Measurements from ENCODE around the gene ELOB.

The ELOB gene

DNA sequence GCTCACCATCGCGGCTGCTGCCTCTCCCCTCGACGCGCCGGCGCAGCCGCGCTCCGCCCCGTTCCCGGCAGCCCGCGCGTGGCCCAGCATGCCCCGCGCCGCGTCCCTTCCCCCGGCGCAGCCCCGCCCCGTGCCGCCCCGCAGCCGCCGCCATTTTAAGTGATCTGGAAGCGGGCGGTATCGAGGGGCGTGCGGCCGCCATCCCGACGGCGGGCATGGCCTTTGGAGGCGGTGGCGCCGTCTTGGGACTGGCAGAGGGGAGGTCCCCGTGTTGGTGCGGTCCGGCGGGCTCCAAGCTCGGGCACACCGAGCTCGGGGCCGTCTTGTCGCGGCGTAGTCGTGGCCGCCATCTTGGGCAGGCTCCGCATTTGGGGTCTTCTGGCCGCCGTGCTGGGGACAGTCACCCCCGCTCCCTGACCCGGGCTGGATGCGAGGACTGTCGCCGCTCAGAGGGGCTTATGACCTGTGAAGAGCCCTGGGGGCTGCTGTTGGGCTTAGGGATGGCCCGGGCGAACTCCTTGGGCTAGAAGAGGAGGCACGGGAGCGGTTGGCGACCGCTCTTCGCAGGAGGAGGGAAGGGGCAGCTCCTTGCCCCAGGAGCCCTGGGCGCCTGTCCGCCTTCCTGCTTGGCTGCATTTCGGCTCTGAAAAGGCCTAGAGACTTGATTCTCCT lies at the start of gene ELOB:
Gene ELOB (minus strand): TSS at position 50 of the 672 bp plus-strand sequence. CDS start 41 bp downstream, at position 9.
- Histone ChIP-seq H3K36me3 (ENCODE audit: control insufficient read depth in 2 of 2, insufficient read depth in 1 of 2, low read length in 2 of 2) (peaks cover 0 to 37% of the 10 kb centered on the region in 2 experiments; a peak in 1 of 3 replicates), H3K4me3 (ENCODE audit: low read depth, low read length) (peak within 1 kb of the TSS; percentile 92), H3K27ac (ENCODE audit: extremely low read depth, low read depth, low read length) (peak within 1 kb of the TSS; percentile 99), H3K4me1 (ENCODE audit: control insufficient read depth, insufficient read depth, low read length) (peaks cover 2% of the 10 kb centered on the region; the same call in 1 of the 2 replicates), H3K9me3 (ENCODE audit: control insufficient read depth, insufficient read depth, low read depth, low read length) (no peaks in the 10 kb centered on the region)
- ChIA-PET POLR2A (interaction anchor here (0.7 to 4.2 kb wide), 5 partner anchors 9 to 186 kb away, joined by 3 to 22 read pairs (median 5); partner anchors contain the start of genes KREMEN2 and SRRM2), CTCF (interaction anchor here (0.6 to 2.3 kb wide), 4 partner anchors 45 to 185 kb away, joined by 3 to 11 read pairs (median 4); no protein-coding TSS in a partner anchor)
- TF ChIP-seq ZNF184 (tag by site-specific recombination; IDR thresholded peaks at IDR 0.05) (no peak), ZNF148 (tag by site-specific recombination; IDR thresholded peaks at IDR 0.05; ENCODE audit: borderline replicate concordance) (0 out of 2 replicates have a peak, but pooled peaks have one; percentile 28), ZNF473 (tag by site-specific recombination; IDR thresholded peaks at IDR 0.05) (no peak), ZBTB6 (tag by site-specific recombination; IDR thresholded peaks at IDR 0.05) (no peak), KLF9 (tag by site-specific recombination; IDR thresholded peaks at IDR 0.05; ENCODE audit: low read depth) (peak; percentile 68; the same call in 1 of the 2 replicates), IKZF3 (tag by site-specific recombination; IDR thresholded peaks at IDR 0.05) (no peak), ZNF621 (tag by site-specific recombination; IDR thresholded peaks at IDR 0.05) (no peak), KLF16 (tag by site-specific recombination; IDR thresholded peaks at IDR 0.05) (peak; percentile 76), ATF2 (tag by site-specific recombination; IDR thresholded peaks at IDR 0.05; ENCODE audit: low read depth) (no peak), ZSCAN4 (tag by site-specific recombination; IDR thresholded peaks at IDR 0.05) (no peak), PRDM1 (tag by site-specific recombination; IDR thresholded peaks at IDR 0.05) (no peak), ZBTB20 (tag by site-specific recombination; IDR thresholded peaks at IDR 0.05) (peak; percentile 55; the same call in 1 of the 2 replicates), ZSCAN30 (tag by site-specific recombination; IDR thresholded peaks at IDR 0.05) (no peak), ZNF513 (tag by site-specific recombination; IDR thresholded peaks at IDR 0.05) (no peak), ZNF548 (tag by site-specific recombination; IDR thresholded peaks at IDR 0.05) (no peak), ZNF560 (tag by site-specific recombination; IDR thresholded peaks at IDR 0.05; ENCODE audit: borderline replicate concordance) (no peak), ZSCAN5A (tag by site-specific recombination; IDR thresholded peaks at IDR 0.05) (peak; percentile 69; the same call in 1 of the 2 replicates), YY1 (tag by site-specific recombination; IDR thresholded peaks at IDR 0.05) (peak; percentile 98; the same call in 1 of the 2 replicates), SALL2 (tag by site-specific recombination; IDR thresholded peaks at IDR 0.05; ENCODE audit: borderline replicate concordance) (no peak), ZNF19 (tag by site-specific recombination; IDR thresholded peaks at IDR 0.05; ENCODE audit: low read depth) (no peak), ZNF792 (tag by site-specific recombination; IDR thresholded peaks at IDR 0.05) (no peak), ZNF521 (tag by site-specific recombination; IDR thresholded peaks at IDR 0.05) (no peak)
- TF ChIP-seq, protein P1, sequence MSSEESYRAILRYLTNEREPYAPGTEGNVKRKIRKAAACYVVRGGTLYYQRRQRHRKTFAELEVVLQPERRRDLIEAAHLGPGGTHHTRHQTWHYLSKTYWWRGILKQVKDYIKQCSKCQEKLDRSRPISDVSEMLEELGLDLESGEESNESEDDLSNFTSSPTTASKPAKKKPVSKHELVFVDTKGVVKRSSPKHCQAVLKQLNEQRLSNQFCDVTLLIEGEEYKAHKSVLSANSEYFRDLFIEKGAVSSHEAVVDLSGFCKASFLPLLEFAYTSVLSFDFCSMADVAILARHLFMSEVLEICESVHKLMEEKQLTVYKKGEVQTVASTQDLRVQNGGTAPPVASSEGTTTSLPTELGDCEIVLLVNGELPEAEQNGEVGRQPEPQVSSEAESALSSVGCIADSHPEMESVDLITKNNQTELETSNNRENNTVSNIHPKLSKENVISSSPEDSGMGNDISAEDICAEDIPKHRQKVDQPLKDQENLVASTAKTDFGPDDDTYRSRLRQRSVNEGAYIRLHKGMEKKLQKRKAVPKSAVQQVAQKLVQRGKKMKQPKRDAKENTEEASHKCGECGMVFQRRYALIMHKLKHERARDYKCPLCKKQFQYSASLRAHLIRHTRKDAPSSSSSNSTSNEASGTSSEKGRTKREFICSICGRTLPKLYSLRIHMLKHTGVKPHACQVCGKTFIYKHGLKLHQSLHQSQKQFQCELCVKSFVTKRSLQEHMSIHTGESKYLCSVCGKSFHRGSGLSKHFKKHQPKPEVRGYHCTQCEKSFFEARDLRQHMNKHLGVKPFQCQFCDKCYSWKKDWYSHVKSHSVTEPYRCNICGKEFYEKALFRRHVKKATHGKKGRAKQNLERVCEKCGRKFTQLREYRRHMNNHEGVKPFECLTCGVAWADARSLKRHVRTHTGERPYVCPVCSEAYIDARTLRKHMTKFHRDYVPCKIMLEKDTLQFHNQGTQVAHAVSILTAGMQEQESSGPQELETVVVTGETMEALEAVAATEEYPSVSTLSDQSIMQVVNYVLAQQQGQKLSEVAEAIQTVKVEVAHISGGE (tag by site-specific recombination; conservative IDR thresholded peaks at IDR 0.05; ENCODE audit: low read depth): peak; percentile 47; the same call in 1 of the 2 replicates
